Naive thymus-derived CD4-positive, alpha-beta T cell (primary cell): ENCODE results near the gene RPS19. TPM values are rescaled to one million over a fixed set of nuclear protein-coding genes. Genes with fewer than 3 reads are reported as not detected.
A peak's percentile ranks its signal among the peaks of the same experiment; 100 is the strongest.

ENCODE experiments used
- ATAC-seq: fragments of 150-1000 bp; cut with Tn5 transposase; 2 replicates; pipeline ENCODE4 v1.10.0; 2021; ENCODE audit warnings: mild to moderate bottlenecking, moderate library complexity
- CTCF ChIA-PET: fragments of 350-600 bp; sonication (Branson Sonifier 250); formaldehyde crosslinking; loops from one replicate; lab custom pipeline; 2021; ENCODE audit warnings: antibody characterized with exemption; lab: Charles Lee
- POLR2A ChIA-PET: fragments of 350-600 bp; sonication (Branson Sonifier 250); formaldehyde crosslinking; loops from one replicate; lab custom pipeline; 2021; ENCODE audit warnings: antibody characterized with exemption, inconsistent platforms; lab: Charles Lee
- DNase-seq, 9 donors: peaks; one replicate each; pipeline versions ENCODE4 v3.0.0 to v3.0.0-alpha.2; 2020 to 2022; ENCODE audit warnings: mixed read lengths in 1 of 9
- H3K27ac ChIP-seq: one replicate; pipeline ENCODE4 v1.7.0; 2013; ENCODE audit warnings: mild to moderate bottlenecking, low read depth, low read length, moderate library complexity
- H3K27me3 ChIP-seq, 2 donors: one replicate each; pipeline ENCODE4 v1.7.0; 2013; ENCODE audit warnings: low read length in 2 of 2, mild to moderate bottlenecking in 2 of 2, moderate library complexity in 2 of 2; ENCODE audit not compliant: control insufficient read depth in 2 of 2, insufficient read depth in 2 of 2
- H3K36me3 ChIP-seq, 3 experiments: 1 replicate in 2 of 3; 2 replicates in 1 of 3; pipeline ENCODE4 v1.7.0; 2013; ENCODE audit warnings: low read length in 3 of 3, mild to moderate bottlenecking in 3 of 3, moderate library complexity in 1 of 3; ENCODE audit not compliant: insufficient read depth in 3 of 3, control insufficient read depth in 2 of 3
- H3K4me1 ChIP-seq, 2 donors: one replicate each; pipeline ENCODE4 v1.7.0; 2013; ENCODE audit warnings: low read length in 2 of 2, mild to moderate bottlenecking in 2 of 2, moderate library complexity in 1 of 2; ENCODE audit not compliant: control insufficient read depth in 2 of 2, insufficient read depth in 2 of 2
- H3K4me3 ChIP-seq: 2 replicates; pipeline ENCODE4 v1.7.0; 2013; ENCODE audit warnings: mild to moderate bottlenecking, low read length
- H3K9me3 ChIP-seq, 3 experiments: 1 replicate in 2 of 3; 2 replicates in 1 of 3; pipeline ENCODE4 v1.7.0; 2013; ENCODE audit warnings: low read length in 3 of 3; ENCODE audit not compliant: control insufficient read depth in 2 of 3
- H3K27ac Mint-ChIP-seq, 9 donors: one replicate each; pipeline ENCODE4 v1.8.0; 2020 to 2022; ENCODE audit warnings: mixed read lengths in 9 of 9, mild to moderate bottlenecking in 8 of 9, moderate library complexity in 5 of 9, inconsistent platforms in 2 of 9
- H3K27me3 Mint-ChIP-seq, 5 donors: one replicate each; pipeline ENCODE4 v1.8.0; 2021 to 2022; ENCODE audit warnings: mixed read lengths in 5 of 5, mild to moderate bottlenecking in 1 of 5
- H3K36me3 Mint-ChIP-seq, 5 donors: one replicate each; pipeline ENCODE4 v1.8.0; 2020 to 2022; ENCODE audit warnings: mixed read lengths in 5 of 5, mild to moderate bottlenecking in 3 of 5, inconsistent platforms in 1 of 5
- H3K4me1 Mint-ChIP-seq, 7 donors: one replicate each; pipeline ENCODE4 v1.8.0; 2020 to 2022; ENCODE audit warnings: mixed read lengths in 7 of 7, mild to moderate bottlenecking in 3 of 7, inconsistent platforms in 1 of 7
- H3K4me3 Mint-ChIP-seq, 10 donors: one replicate each; pipeline ENCODE4 v1.8.0; 2020 to 2022; ENCODE audit warnings: mild to moderate bottlenecking in 10 of 10, mixed read lengths in 10 of 10, moderate library complexity in 6 of 10, inconsistent platforms in 2 of 10
- H3K9me3 Mint-ChIP-seq, 11 donors: one replicate each; pipeline ENCODE4 v1.8.0; 2020 to 2022; ENCODE audit warnings: mixed read lengths in 11 of 11, mild to moderate bottlenecking in 4 of 11, inconsistent platforms in 1 of 11, moderate library complexity in 1 of 11
- intact Hi-C, 2 donors: fragments of 100-400 bp; cut with micrococcal nuclease; formaldehyde crosslinking; loops; one replicate each; pipeline ENCODE4 v1.15.1; 2023
- polyA plus RNA-seq, 2 donors: library from polyadenylated mRNA; unstranded; fragments of 300-500 nt; fragmentation: Illumina TruSeq; gene quantifications; one replicate each; pipeline ENCODE4 v1.2.3, GENCODE V29; 2021
- total RNA-seq, 6 experiments: library from RNA in 5 of 6; stranded (reverse) in 5 of 6; gene quantifications; 1 replicate in 5 of 6; 2 replicates in 1 of 6; pipeline ENCODE4 v1.2.3 and lab custom pipeline; 2021 to 2026

RPS19 gene
- total and polyA plus RNA-seq, 7 experiments from 2014 or later = 2,739 to 7,822 (median 3,541) TPM

- ChIA-PET POLR2A (no interaction called here), CTCF (interaction anchor here (1.0 kb wide), 1 partner anchor 25 kb away, joined by 3 read pairs; no protein-coding TSS in a partner anchor)
- peaks cover 5 to 22% (median 13%) of the 10 kb centered on the region in 7 donors for H3K4me1 Mint-ChIP-seq
- Histone ChIP-seq H3K4me3 (no peak overlapping the region), H3K27me3 (no peaks in the 10 kb centered on the region), H3K27ac (no peak overlapping the region), H3K4me1 (no peaks in the 10 kb centered on the region), H3K9me3 (no peaks in the 10 kb centered on the region), H3K36me3 (no peaks in the 10 kb centered on the region)
- ATAC-seq (no peak), DNase-seq (no peak)
- no peak overlapping the region for H3K4me3 Mint-ChIP-seq
- H3K27ac Mint-ChIP-seq = no peak overlapping the region
- no peaks in the 10 kb centered on the region for H3K9me3 Mint-ChIP-seq
- H3K27me3 Mint-ChIP-seq = peaks cover 5 to 26% (median 11%) of the 10 kb centered on the region in 5 donors
- no peaks in the 10 kb centered on the region for H3K36me3 Mint-ChIP-seq
- intact Hi-C loops = no loop called here
Observed at GRCh38 chr19:41816761-41817160, 43.3 kb upstream of the RPS19 start.

- DNase-seq = peak in 8 of 9 donors; percentile 41 to 68 (median 59)
- H3K27ac Mint-ChIP-seq = no peak overlapping the region
- H3K27ac ChIP-seq = no peak overlapping the region
- H3K4me3 ChIP-seq = no peak overlapping the region
- intact Hi-C loops = loop anchor here (1.0 to 2.0 kb wide), 3 partner anchors 28 to 68 kb away; no protein-coding TSS in a partner anchor
- no peaks in the 10 kb centered on the region for H3K9me3 Mint-ChIP-seq
- H3K36me3 ChIP-seq = no peaks in the 10 kb centered on the region
- H3K4me1 ChIP-seq = no peaks in the 10 kb centered on the region
- ChIA-PET POLR2A (interaction anchor here (1.2 kb wide), 1 partner anchor 28 kb away, joined by 5 read pairs; no protein-coding TSS in a partner anchor), CTCF (interaction anchor here (0.8 to 4.5 kb wide), 7 partner anchors 15 to 68 kb away, joined by 3 to 28 read pairs (median 4); partner anchors contain the start of gene CEACAM3)
- no peaks in the 10 kb centered on the region for H3K36me3 Mint-ChIP-seq
- no peak overlapping the region for H3K4me3 Mint-ChIP-seq
- peaks cover 0 to 6% (median 0%) of the 10 kb centered on the region in 7 donors for H3K4me1 Mint-ChIP-seq
- H3K9me3 ChIP-seq = no peaks in the 10 kb centered on the region
- H3K27me3 ChIP-seq = no peaks in the 10 kb centered on the region
- peak; percentile 91 for ATAC-seq
- peaks cover 8 to 46% (median 17%) of the 10 kb centered on the region in 5 donors for H3K27me3 Mint-ChIP-seq
Observed at GRCh38 chr19:41821003-41821735, 38.9 kb upstream of the RPS19 start.

- Mint-ChIP-seq H3K9me3 (no peaks in the 10 kb centered on the region), H3K27me3 (peaks cover 0 to 45% (median 14%) of the 10 kb centered on the region in 5 donors), H3K4me1 (peaks cover 0 to 7% (median 0%) of the 10 kb centered on the region in 7 donors), H3K4me3 (no peak overlapping the region), H3K36me3 (no peaks in the 10 kb centered on the region), H3K27ac (no peak overlapping the region)
- ChIA-PET POLR2A (interaction anchor here (0.7 kb wide), 1 partner anchor 91 kb away, joined by 3 read pairs; no protein-coding TSS in a partner anchor), CTCF (interaction anchor here (1.4 kb wide), 1 partner anchor 43 kb away, joined by 4 read pairs; no protein-coding TSS in a partner anchor)
- H3K4me1 ChIP-seq = no peaks in the 10 kb centered on the region
- no peak for DNase-seq
- H3K36me3 ChIP-seq = no peaks in the 10 kb centered on the region
- no peak for ATAC-seq
- H3K9me3 ChIP-seq = no peaks in the 10 kb centered on the region
- no peak overlapping the region for H3K4me3 ChIP-seq
- no peaks in the 10 kb centered on the region for H3K27me3 ChIP-seq
- H3K27ac ChIP-seq = no peak overlapping the region
- intact Hi-C loops = loop anchor here in 1 of 2 donors (5.0 kb wide), 1 partner anchor 46 kb away; no protein-coding TSS in a partner anchor
Observed at GRCh38 chr19:41837981-41838708, 21.9 kb upstream of the RPS19 start.

- Mint-ChIP-seq H3K27ac (no peak overlapping the region), H3K27me3 (peaks cover 0 to 47% (median 14%) of the 10 kb centered on the region in 5 donors), H3K4me1 (peaks cover 0 to 7% (median 0%) of the 10 kb centered on the region in 7 donors), H3K9me3 (peaks cover 0 to 7% (median 0%) of the 10 kb centered on the region in 11 donors), H3K36me3 (peaks cover 0 to 2% (median 0%) of the 10 kb centered on the region in 5 donors), H3K4me3 (no peak overlapping the region)
- CTCF ChIA-PET = interaction anchor here (1.4 kb wide), 1 partner anchor 44 kb away, joined by 4 read pairs; no protein-coding TSS in a partner anchor
- H3K27me3 ChIP-seq = no peaks in the 10 kb centered on the region
- intact Hi-C loops = loop anchor here in 1 of 2 donors (5.0 kb wide), 1 partner anchor 47 kb away; no protein-coding TSS in a partner anchor
- DNase-seq (no peak), ATAC-seq (no peak)
- H3K4me1 ChIP-seq = no peaks in the 10 kb centered on the region
- H3K4me3 ChIP-seq = no peak overlapping the region
- H3K9me3 ChIP-seq = no peaks in the 10 kb centered on the region
- POLR2A ChIA-PET = no interaction called here
- H3K36me3 ChIP-seq = no peaks in the 10 kb centered on the region
- H3K27ac ChIP-seq = no peak overlapping the region
Observed at GRCh38 chr19:41839211-41839610, 20.8 kb upstream of the RPS19 start.

- peaks cover 0 to 5% (median 0%) of the 10 kb centered on the region in 7 donors for H3K4me1 Mint-ChIP-seq
- ChIA-PET CTCF (no interaction called here), POLR2A (no interaction called here)
- DNase-seq (no peak), ATAC-seq (no peak)
- no peaks in the 10 kb centered on the region for H3K4me1 ChIP-seq
- H3K9me3 Mint-ChIP-seq = peaks cover 0 to 8% (median 0%) of the 10 kb centered on the region in 11 donors
- H3K27ac Mint-ChIP-seq = no peak overlapping the region
- H3K9me3 ChIP-seq = no peaks in the 10 kb centered on the region
- no peak overlapping the region for H3K4me3 ChIP-seq
- intact Hi-C loops = no loop called here
- H3K27me3 Mint-ChIP-seq = peaks cover 0 to 26% (median 1%) of the 10 kb centered on the region in 5 donors
- H3K27ac ChIP-seq = no peak overlapping the region
- H3K27me3 ChIP-seq = no peaks in the 10 kb centered on the region
- H3K36me3 ChIP-seq = no peaks in the 10 kb centered on the region
- H3K36me3 Mint-ChIP-seq = peaks cover 0 to 3% (median 0%) of the 10 kb centered on the region in 5 donors
- H3K4me3 Mint-ChIP-seq = no peak overlapping the region
Observed at GRCh38 chr19:41843371-41843770, 16.7 kb upstream of the RPS19 start.

- Mint-ChIP-seq H3K36me3 (peaks cover 0 to 3% (median 0%) of the 10 kb centered on the region in 5 donors), H3K4me1 (peaks cover 0 to 5% (median 0%) of the 10 kb centered on the region in 7 donors), H3K4me3 (no peak within 1 kb of the TSS), H3K27me3 (peaks cover 0 to 18% (median 0%) of the 10 kb centered on the region in 5 donors), H3K9me3 (peaks cover 0 to 8% (median 0%) of the 10 kb centered on the region in 11 donors), H3K27ac (peak within 1 kb of the TSS in 1 of 9 donors; percentile 71)
- H3K36me3 ChIP-seq = no peaks in the 10 kb centered on the region
- no peaks in the 10 kb centered on the region for H3K27me3 ChIP-seq
- intact Hi-C loops = no loop called here
- H3K4me1 ChIP-seq = no peaks in the 10 kb centered on the region
- DNase-seq (no peak), ATAC-seq (no peak)
- ChIA-PET POLR2A (no interaction called here), CTCF (no interaction called here)
- no peaks in the 10 kb centered on the region for H3K9me3 ChIP-seq
- no peak within 1 kb of the TSS for H3K4me3 ChIP-seq
- no peak within 1 kb of the TSS for H3K27ac ChIP-seq
Observed at GRCh38 chr19:41844601-41845000, 15.5 kb upstream of the RPS19 start, which contains the start of gene LYPD4. LYPD4 (minus strand) TSS chr19:41844683; CDS start chr19:41839285, 5,398 bp downstream.
